Mammary epithelial cell (primary cell): Measurements from ENCODE around the gene SNX10.

ENCODE experiments used
- EZH2 ChIP-seq: IDR thresholded peaks from 2 replicates; pipeline ENCODE4 v1.6.1; 2012; ENCODE audit warnings: low read length, inconsistent platforms, borderline replicate concordance
- TF ChIP-seq, protein P1 (sequence below), 2 donors: IDR thresholded peaks in 1 of 2; conservative IDR thresholded peaks in 1 of 2; 2 replicates each; pipeline ENCODE4 v1.5.1; 2011 to 2012; ENCODE audit warnings: inconsistent platforms in 2 of 2, low read length in 2 of 2, mild to moderate bottlenecking in 2 of 2, control low read depth in 1 of 2, low read depth in 1 of 2; ENCODE audit not compliant: insufficient read depth in 1 of 2; ENCODE audit errors: extremely low read depth in 1 of 2

DNA sequence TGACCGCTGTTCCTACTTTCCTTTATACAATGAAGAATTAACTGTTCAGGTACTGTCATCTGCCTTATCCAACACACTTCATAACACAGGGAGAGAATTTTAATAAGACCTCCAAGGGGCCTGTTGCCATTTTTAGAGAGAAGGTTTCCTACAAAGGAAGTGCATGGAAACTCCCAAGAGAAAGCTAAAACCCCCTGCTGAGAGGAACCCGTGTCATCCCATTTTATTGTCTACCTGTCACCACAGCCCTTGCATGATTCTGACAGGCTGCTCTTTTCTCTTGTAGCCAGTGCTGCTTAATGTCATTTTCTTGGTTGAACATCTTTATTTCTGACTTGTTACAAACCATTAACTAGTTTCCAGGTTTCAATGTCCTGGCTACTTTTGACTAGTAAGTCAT, 98.4 kb downstream of the SNX10 start:
- TF ChIP-seq, protein P1, sequence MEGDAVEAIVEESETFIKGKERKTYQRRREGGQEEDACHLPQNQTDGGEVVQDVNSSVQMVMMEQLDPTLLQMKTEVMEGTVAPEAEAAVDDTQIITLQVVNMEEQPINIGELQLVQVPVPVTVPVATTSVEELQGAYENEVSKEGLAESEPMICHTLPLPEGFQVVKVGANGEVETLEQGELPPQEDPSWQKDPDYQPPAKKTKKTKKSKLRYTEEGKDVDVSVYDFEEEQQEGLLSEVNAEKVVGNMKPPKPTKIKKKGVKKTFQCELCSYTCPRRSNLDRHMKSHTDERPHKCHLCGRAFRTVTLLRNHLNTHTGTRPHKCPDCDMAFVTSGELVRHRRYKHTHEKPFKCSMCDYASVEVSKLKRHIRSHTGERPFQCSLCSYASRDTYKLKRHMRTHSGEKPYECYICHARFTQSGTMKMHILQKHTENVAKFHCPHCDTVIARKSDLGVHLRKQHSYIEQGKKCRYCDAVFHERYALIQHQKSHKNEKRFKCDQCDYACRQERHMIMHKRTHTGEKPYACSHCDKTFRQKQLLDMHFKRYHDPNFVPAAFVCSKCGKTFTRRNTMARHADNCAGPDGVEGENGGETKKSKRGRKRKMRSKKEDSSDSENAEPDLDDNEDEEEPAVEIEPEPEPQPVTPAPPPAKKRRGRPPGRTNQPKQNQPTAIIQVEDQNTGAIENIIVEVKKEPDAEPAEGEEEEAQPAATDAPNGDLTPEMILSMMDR (conservative IDR thresholded peaks at IDR 0.05 in 1 of 2, IDR thresholded peaks at IDR 0.05 in 1 of 2; ENCODE audit: extremely low read depth in 1 of 2, insufficient read depth in 1 of 2, low read depth in 1 of 2, low read length in 2 of 2): no peak
- TF ChIP-seq EZH2: no peak
